H1 (cell line): ENCODE results near the gene MYO1D.
A peak's percentile ranks its signal among the peaks of the same experiment; 100 is the strongest.

Experiments
- KDM5A ChIP-seq: fragments of 200-600 bp; IDR thresholded peaks from 2 replicates; pipeline ENCODE4 v1.7.1; 2012; ENCODE audit warnings: mild to moderate bottlenecking, low read length, inconsistent platforms, mixed read lengths
- TF ChIP-seq, protein P1 (sequence below), 3 experiments: IDR thresholded peaks; 1 replicate in 2 of 3; 2 replicates in 1 of 3; pipeline versions ENCODE4 v1.5.1 to v1.6.1; 2011; ENCODE audit warnings: low read length in 3 of 3, mild to moderate bottlenecking in 3 of 3, inconsistent platforms in 2 of 3, low read depth in 1 of 3, moderate library complexity in 1 of 3; ENCODE audit not compliant: insufficient read depth in 1 of 3; ENCODE audit errors: control extremely low read depth in 1 of 3

DNA sequence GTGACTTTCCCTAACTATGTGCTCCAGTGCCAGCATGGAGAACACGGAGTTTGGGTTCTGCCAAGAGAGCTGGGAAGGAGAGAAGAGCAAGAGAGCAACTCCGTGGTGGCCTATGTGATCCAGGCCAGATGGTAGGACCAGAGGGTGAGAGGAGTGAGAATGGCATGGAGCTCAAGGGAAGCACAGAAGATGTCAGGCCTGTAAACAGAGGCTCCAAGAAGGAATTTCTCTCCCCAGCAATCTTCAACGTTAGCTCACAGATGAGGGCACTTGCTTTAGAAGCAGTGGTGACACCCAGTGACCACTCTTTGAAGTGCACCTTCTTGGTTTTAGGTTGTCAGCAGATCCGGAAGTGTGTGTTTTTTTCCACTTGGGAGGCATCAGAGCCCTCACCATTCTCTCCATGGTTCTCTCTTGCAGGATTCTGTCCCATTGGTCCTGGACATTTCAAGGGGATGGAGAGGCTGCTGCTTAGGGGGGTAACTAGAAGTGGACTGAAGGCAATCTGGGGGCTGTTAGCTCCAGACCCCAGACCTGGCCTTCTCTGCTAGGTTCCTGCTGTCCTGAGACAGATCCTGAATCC is 33.0 kb upstream of the MYO1D start:
- TF ChIP-seq KDM5A: no peak
- TF ChIP-seq, protein P1, sequence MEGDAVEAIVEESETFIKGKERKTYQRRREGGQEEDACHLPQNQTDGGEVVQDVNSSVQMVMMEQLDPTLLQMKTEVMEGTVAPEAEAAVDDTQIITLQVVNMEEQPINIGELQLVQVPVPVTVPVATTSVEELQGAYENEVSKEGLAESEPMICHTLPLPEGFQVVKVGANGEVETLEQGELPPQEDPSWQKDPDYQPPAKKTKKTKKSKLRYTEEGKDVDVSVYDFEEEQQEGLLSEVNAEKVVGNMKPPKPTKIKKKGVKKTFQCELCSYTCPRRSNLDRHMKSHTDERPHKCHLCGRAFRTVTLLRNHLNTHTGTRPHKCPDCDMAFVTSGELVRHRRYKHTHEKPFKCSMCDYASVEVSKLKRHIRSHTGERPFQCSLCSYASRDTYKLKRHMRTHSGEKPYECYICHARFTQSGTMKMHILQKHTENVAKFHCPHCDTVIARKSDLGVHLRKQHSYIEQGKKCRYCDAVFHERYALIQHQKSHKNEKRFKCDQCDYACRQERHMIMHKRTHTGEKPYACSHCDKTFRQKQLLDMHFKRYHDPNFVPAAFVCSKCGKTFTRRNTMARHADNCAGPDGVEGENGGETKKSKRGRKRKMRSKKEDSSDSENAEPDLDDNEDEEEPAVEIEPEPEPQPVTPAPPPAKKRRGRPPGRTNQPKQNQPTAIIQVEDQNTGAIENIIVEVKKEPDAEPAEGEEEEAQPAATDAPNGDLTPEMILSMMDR (IDR thresholded peaks at IDR 0.05; ENCODE audit: control extremely low read depth in 1 of 3, insufficient read depth in 1 of 3, low read depth in 1 of 3, low read length in 3 of 3): peak; percentile 40 to 91 (median 70)
